Measurements from ENCODE around the gene LMX1B. TPM values are rescaled to one million over a fixed set of nuclear protein-coding genes. Genes with fewer than 3 reads are reported as not detected.

LMX1B gene
- total and polyA plus RNA-seq, 8 donors, result 0.20 TPM; not detected in 7

DNA sequence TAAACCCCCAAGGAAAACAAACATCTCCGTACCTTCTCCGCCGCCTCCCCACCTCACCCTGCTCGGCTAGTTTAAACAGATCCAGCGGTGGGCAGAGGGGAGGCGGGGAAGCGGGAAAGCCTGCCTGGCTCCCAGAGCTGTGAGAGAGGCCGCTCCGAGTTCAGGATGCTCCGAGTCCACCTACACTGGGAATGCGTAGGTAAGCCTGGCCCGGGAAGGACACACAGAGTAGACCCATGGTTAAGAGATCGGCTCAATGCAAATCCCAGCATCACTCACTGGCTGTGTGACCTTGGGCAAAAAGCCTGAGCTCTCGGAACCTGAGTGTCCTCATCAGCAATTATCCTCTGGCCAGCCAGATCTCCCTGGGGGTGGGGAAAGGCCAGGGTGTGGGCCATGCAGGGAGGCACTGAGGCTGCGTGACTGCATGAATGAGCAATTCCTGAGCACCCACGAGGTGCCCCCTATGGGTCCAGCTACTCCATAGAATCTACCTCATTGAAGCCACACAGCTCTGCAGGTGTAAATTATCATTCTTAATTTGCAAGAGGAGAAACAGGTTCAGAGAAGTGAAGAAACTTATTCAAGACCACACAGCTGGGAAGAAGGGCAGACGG lies 30.5 kb upstream of the LMX1B start:
- no peak for DNase-seq
- Histone ChIP-seq H3K4me3 (no peak overlapping the region), H3K27me3 (peaks cover 0 to 74% (median 18%) of the 10 kb centered on the region in 3 donors), H3K36me3 (no peaks in the 10 kb centered on the region), H3K9me3 (no peaks in the 10 kb centered on the region), H3K4me1 (peaks cover 0 to 19% (median 8%) of the 10 kb centered on the region in 4 donors), H3K27ac (no peak overlapping the region)
- TF ChIP-seq POLR2AphosphoS5 (IDR thresholded peaks at IDR 0.05), result no peak
- no peak for TF ChIP-seq EP300 (IDR thresholded peaks at IDR 0.05)
- no peak for TF ChIP-seq POLR2A (IDR thresholded peaks at IDR 0.05)
- TF ChIP-seq CTCF (IDR thresholded peaks at IDR 0.05), result no peak
- WGBS, 5 donors, result 24 to 44% (median 36%) methylated on average over 16 to 17 of the region's 17 CpGs
- intact Hi-C loops (cut with DNase I; ENCODE audit: low total_unique reads), result no loop called here

- peaks cover 0 to 73% (median 23%) of the 10 kb centered on the region in 3 donors for H3K27me3 ChIP-seq
- H3K4me1 ChIP-seq, result peaks cover 0 to 22% (median 8%) of the 10 kb centered on the region in 4 donors
- intact Hi-C loops (cut with DNase I; ENCODE audit: low total_unique reads), result no loop called here
- no peak overlapping the region for H3K27ac ChIP-seq
- no peak overlapping the region for H3K4me3 ChIP-seq
- no peaks in the 10 kb centered on the region for H3K36me3 ChIP-seq
- DNase-seq, result no peak
- no peaks in the 10 kb centered on the region for H3K9me3 ChIP-seq
- TF ChIP-seq POLR2AphosphoS5 (IDR thresholded peaks at IDR 0.05) (no peak), POLR2A (IDR thresholded peaks at IDR 0.05) (no peak), CTCF (IDR thresholded peaks at IDR 0.05) (no peak), EP300 (IDR thresholded peaks at IDR 0.05) (no peak)
- WGBS, 5 donors, result 90 to 96% (median 94%) methylated on average over 7 of the region's 7 CpGs
These were observed 29.1 kb upstream of the LMX1B start for GRCh38 chr9:126584611-126585010.

DNA sequence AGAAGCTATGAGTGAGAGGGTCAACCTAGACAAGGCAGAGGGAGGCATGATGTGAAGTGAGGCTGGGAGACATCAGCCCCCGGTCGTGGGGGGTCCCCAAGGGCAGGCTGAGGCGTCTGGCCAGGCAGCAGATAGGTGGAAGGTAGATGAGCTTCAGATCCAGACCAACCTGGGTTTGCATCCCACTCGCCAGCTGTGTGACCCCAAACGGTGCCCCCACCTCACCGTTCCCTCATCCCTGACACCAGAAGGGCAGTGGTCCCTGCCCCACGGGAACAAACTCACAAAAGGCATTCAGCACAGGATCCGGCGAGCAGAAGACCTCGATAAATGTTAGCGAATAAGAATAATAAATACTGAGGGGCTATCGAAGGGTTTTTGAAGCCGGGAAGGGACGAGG lies 27.5 kb upstream of the LMX1B start:
- H3K27ac ChIP-seq, result no peak overlapping the region
- no peaks in the 10 kb centered on the region for H3K36me3 ChIP-seq
- intact Hi-C loops (cut with DNase I; ENCODE audit: low total_unique reads), result no loop called here
- TF ChIP-seq EP300 (IDR thresholded peaks at IDR 0.05), result no peak
- H3K4me3 ChIP-seq, result no peak overlapping the region
- WGBS, 5 donors, result 82 to 93% (median 91%) methylated on average over 13 to 14 of the region's 14 CpGs
- H3K9me3 ChIP-seq, result no peaks in the 10 kb centered on the region
- peaks cover 0 to 62% (median 23%) of the 10 kb centered on the region in 3 donors for H3K27me3 ChIP-seq
- DNase-seq, result no peak
- H3K4me1 ChIP-seq, result peaks cover 0 to 22% (median 8%) of the 10 kb centered on the region in 4 donors

DNA sequence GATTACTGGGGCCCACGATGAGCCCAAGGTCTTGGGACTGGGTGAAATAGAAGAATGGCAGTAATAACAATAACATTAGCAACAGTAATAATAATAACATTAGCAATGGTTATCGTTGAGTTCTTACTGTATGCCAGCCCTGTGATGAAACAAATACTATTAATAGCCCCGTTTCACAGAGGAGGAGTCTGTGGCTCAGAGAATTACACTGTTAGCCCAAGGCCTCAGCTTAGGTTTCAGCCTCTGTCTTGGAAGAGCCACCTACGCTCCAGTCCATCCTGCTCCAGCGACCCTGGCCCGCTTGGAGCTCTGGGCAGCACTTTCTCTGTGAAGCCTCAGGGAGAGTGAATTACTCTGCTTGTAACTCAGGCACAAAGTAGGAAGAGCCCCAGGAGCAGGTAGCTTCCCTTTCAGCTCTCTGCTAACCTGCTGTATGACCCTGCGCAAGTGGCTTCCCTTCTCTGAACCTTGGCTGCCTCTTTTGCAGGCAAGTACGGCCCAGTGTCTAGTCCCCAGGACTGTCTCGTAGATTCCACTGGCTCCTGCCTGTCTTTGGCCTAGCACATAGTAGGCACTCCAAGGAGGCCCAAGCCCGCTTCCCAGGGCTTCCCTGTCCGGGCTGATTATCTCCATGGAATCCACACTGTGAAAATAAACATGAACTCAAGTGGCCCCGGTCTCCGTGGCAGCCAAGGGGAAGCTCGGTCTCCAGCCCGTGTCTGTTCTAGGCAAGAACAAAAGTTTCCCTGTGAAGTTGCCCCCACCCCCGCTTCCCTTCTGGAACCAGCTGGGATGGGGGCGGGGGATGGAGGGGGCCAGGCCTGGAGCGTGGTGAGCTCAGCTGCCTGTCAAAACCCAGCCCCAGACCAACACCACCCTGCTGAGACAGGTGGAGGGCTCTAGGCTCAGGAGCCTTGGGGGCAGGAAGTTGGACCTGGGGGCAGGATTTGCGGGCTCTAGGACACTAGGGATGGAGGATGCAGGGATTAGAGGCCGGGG lies 26.2 kb upstream of the LMX1B start:
- intact Hi-C loops (cut with DNase I; ENCODE audit: low total_unique reads), result no loop called here
- no peak overlapping the region for H3K4me3 ChIP-seq
- TF ChIP-seq POLR2A (IDR thresholded peaks at IDR 0.05) (no peak), EP300 (IDR thresholded peaks at IDR 0.05) (no peak), POLR2AphosphoS5 (IDR thresholded peaks at IDR 0.05) (no peak), CTCF (IDR thresholded peaks at IDR 0.05) (no peak)
- peaks cover 0 to 22% (median 8%) of the 10 kb centered on the region in 4 donors for H3K4me1 ChIP-seq
- no peak overlapping the region for H3K27ac ChIP-seq
- WGBS, 5 donors, result 43 to 49% (median 46%) methylated on average over 14 to 20 of the region's 20 CpGs
- no peaks in the 10 kb centered on the region for H3K9me3 ChIP-seq
- peak in 1 of 2 donors; percentile 89 for DNase-seq
- peaks cover 0 to 61% (median 18%) of the 10 kb centered on the region in 3 donors for H3K27me3 ChIP-seq
- H3K36me3 ChIP-seq, result no peaks in the 10 kb centered on the region

All from stomach (tissue), 9 donors.